ENCODE measurements around the gene PEAR1. TPM values are rescaled to one million over a fixed set of nuclear protein-coding genes. Genes with fewer than 3 reads are reported as not detected.

PEAR1 gene
- total and polyA plus RNA-seq, 2 of the 8 experiments (the other 6 are each of a cell fraction or from before 2014, with no cell fraction given): 0.63 to 0.71 TPM

- no peak overlapping the region for H2BK5ac ChIP-seq (ENCODE audit: low read depth, low read length)
- H4K91ac ChIP-seq (replicated peaks; ENCODE audit: insufficient read length, low read length): no peak overlapping the region
- ChIA-PET CTCF (ENCODE audit: partially characterized antibody) (interaction anchor here (1.0 to 4.0 kb wide), 8 partner anchors 8 to 199 kb away, joined by 3 to 31 read pairs (median 6); no protein-coding TSS in a partner anchor), POLR2A (ENCODE audit: partially characterized antibody) (interaction anchor here (1.1 kb wide), 1 partner anchor 22 kb away, joined by 3 read pairs; no protein-coding TSS in a partner anchor)
- H2AK5ac ChIP-seq (ENCODE audit: low read depth, low read length): no peak overlapping the region
- H3K79me1 ChIP-seq (ENCODE audit: low read depth, low read length): no peaks in the 10 kb centered on the region
- no peak overlapping the region for H2BK15ac ChIP-seq (ENCODE audit: low read length)
- no peak overlapping the region for H2BK20ac ChIP-seq (ENCODE audit: low read length)
- no peaks in the 10 kb centered on the region for H3K23me2 ChIP-seq (ENCODE audit: low read depth, low read length)
- no peak overlapping the region for H3K23ac ChIP-seq (ENCODE audit: insufficient read length)
- H3K36me3 ChIP-seq (ENCODE audit: control insufficient read depth in 2 of 4, insufficient read depth in 4 of 4, low read length in 3 of 4): peaks cover 19 to 74% (median 55%) of the 10 kb centered on the region in 4 experiments; a peak in 7 of 8 replicates
- no peaks in the 10 kb centered on the region for H3K79me2 ChIP-seq (ENCODE audit: control insufficient read depth in 1 of 2, insufficient read depth in 2 of 2, low read length in 2 of 2)
- FAIRE-seq: no peak
- no peak overlapping the region for H2BK120ac ChIP-seq (replicated peaks; ENCODE audit: low read depth, low read length)
- no peak overlapping the region for H3K14ac ChIP-seq (ENCODE audit: insufficient read length)
- no peak overlapping the region for H3K56ac ChIP-seq (replicated peaks; ENCODE audit: insufficient read length, low read depth, low read length)
- H3K18ac ChIP-seq (ENCODE audit: extremely low read depth, low read length): no peak overlapping the region
- no peak overlapping the region for H3K9ac ChIP-seq (replicated peaks in 1 of 4; ENCODE audit: extremely low read depth in 1 of 4, low read depth in 3 of 4, low read length in 3 of 4)
- no peak overlapping the region for H4K5ac ChIP-seq (ENCODE audit: insufficient read length, low read depth, low read length)
- no peaks in the 10 kb centered on the region for H3K9me3 ChIP-seq (ENCODE audit: insufficient read depth in 2 of 2, low read depth in 1 of 2, low read length in 1 of 2)
- H3K4me2 ChIP-seq (ENCODE audit: insufficient read depth in 1 of 2, low read depth in 2 of 2, low read length in 2 of 2): no peak overlapping the region
- H4K20me1 ChIP-seq (replicated peaks in 1 of 2; ENCODE audit: control insufficient read depth in 1 of 2, insufficient read depth in 2 of 2, low read length in 2 of 2): no peaks in the 10 kb centered on the region
- H2AFZ ChIP-seq (ENCODE audit: low read length): no peak overlapping the region
- H3K4me1 ChIP-seq (replicated peaks in 1 of 4; ENCODE audit: control insufficient read depth in 3 of 4, insufficient read depth in 4 of 4, low read length in 3 of 4): no peaks in the 10 kb centered on the region
- no peak overlapping the region for H4K8ac ChIP-seq (ENCODE audit: extremely low read depth, insufficient read depth, low read length)
- no peaks in the 10 kb centered on the region for H3K27me3 ChIP-seq (replicated peaks in 1 of 4; ENCODE audit: control insufficient read depth in 3 of 4, extremely low read depth in 1 of 4, insufficient read depth in 3 of 4, low read length in 3 of 4)
- no peak overlapping the region for H3K27ac ChIP-seq (ENCODE audit: low read depth, low read length)
- H2BK12ac ChIP-seq (ENCODE audit: low read depth, low read length): no peak overlapping the region
- no peak for DNase-seq (ENCODE audit: low read depth in 1 of 2, low spot score in 2 of 2)
- no peak overlapping the region for H3K4me3 ChIP-seq (ENCODE audit: extremely low read depth in 1 of 4, insufficient read depth in 2 of 4, low read depth in 3 of 4, low read length in 4 of 4)
- H3K4ac ChIP-seq (replicated peaks; ENCODE audit: insufficient read length, low read depth, low read length): no peak overlapping the region
- WGBS, 2 experiments (ENCODE audit: extremely low coverage in 1 of 2, insufficient coverage in 1 of 2, insufficient read length in 1 of 2, insufficient replicate concordance in 2 of 2, low coverage in 1 of 2, low lambda C conversion rate in 2 of 2, missing lambda C conversion rate in 1 of 2): 86% methylated on average over 2 of the region's 2 CpGs; no CpG with 5 or more reads in 1 of the 2 experiments
- no peak for TF ChIP-seq CHD1 (IDR thresholded peaks at IDR 0.05; ENCODE audit: low read depth, low read length)
- TF ChIP-seq NANOG (IDR thresholded peaks at IDR 0.05; ENCODE audit: insufficient read depth, low read depth, low read length, poor library complexity, severe bottlenecking): no peak
- TF ChIP-seq YY1 (IDR thresholded peaks at IDR 0.05; ENCODE audit: low read depth, low read length): no peak
- TF ChIP-seq MAFK (IDR thresholded peaks at IDR 0.05; ENCODE audit: low read depth, low read length): no peak
- no peak for TF ChIP-seq ATF3 (IDR thresholded peaks at IDR 0.05; ENCODE audit: insufficient read depth, low read depth, low read length)
- TF ChIP-seq POLR2A (IDR thresholded peaks at IDR 0.05; ENCODE audit: control extremely low read depth in 1 of 2, low read depth in 2 of 2, low read length in 2 of 2): no peak
- TF ChIP-seq RBBP5 (IDR thresholded peaks at IDR 0.05; ENCODE audit: borderline replicate concordance, low read depth, low read length): no peak
- TF ChIP-seq BRCA1 (IDR thresholded peaks at IDR 0.05; ENCODE audit: low read depth, low read length): no peak
- TF ChIP-seq SIN3A (conservative IDR thresholded peaks at IDR 0.05 in 1 of 2, IDR thresholded peaks at IDR 0.05 in 1 of 2; ENCODE audit: low read depth in 1 of 2, low read length in 2 of 2): no peak
- TF ChIP-seq CTCF (IDR thresholded peaks at IDR 0.05; ENCODE audit: control extremely low read depth in 1 of 3, insufficient read depth in 1 of 3, low read depth in 1 of 3, low read length in 3 of 3): no peak
- TF ChIP-seq KDM4A (IDR thresholded peaks at IDR 0.05; ENCODE audit: low read depth, low read length, severe bottlenecking): no peak
Observed at GRCh38 chr1:156958247-156958714, 64.8 kb downstream of the PEAR1 start.
